Stimulated activated CD8-positive, alpha-beta memory T cell treated with anti-CD3 and anti-CD28 coated beads, Interleukin-2, amount 100 ng/mL, for 1 hour (primary cell): ENCODE data around the gene ZNF324B.
"Not testable (repeated sequence)": the region's sequence is repeated elsewhere in the genome, so short reads cannot be mapped to it uniquely, and the experiment has no call there.

Experiments used
- DNase-seq, 2 donors: peaks; one replicate each; pipeline ENCODE4 v3.0.0-alpha.2; 2020; ENCODE audit warnings: low read depth in 2 of 2

The ZNF324B gene

GRCh38 chr19:58451358-58452101, at the start of gene ZNF324B:
ZNF324B (plus strand) TSS chr19:58451622; CDS start chr19:58453702, 2,080 bp downstream.
- peak; percentile 93 for DNase-seq

GRCh38 chr19:58401840-58402421, 49.5 kb upstream of the ZNF324B start:
- DNase-seq = no peak

- not testable (repeated sequence) for DNase-seq
Measured at GRCh38 chr19:58403920-58404478, 47.4 kb upstream of the ZNF324B start.

- no peak for DNase-seq
Measured at GRCh38 chr19:58406818-58407657, 44.4 kb upstream of the ZNF324B start.

- no peak for DNase-seq
Measured at GRCh38 chr19:58407658-58408151, 43.7 kb upstream of the ZNF324B start.

GRCh38 chr19:58408152-58409009, 43.0 kb upstream of the ZNF324B start, which contains the start of gene ZNF584:
ZNF584 (plus strand) TSS chr19:58408649; CDS start chr19:58409148, 499 bp downstream.
- DNase-seq = peak; percentile 89 to 90

GRCh38 chr19:58409010-58409790, 42.2 kb upstream of the ZNF324B start:
- no peak for DNase-seq

- DNase-seq = no peak
Measured at GRCh38 chr19:58416604-58417003, 34.8 kb upstream of the ZNF324B start.

GRCh38 chr19:58417071-58417470, 34.4 kb upstream of the ZNF324B start:
- DNase-seq = no peak

- DNase-seq = no peak
Measured at GRCh38 chr19:58428617-58429016, 22.8 kb upstream of the ZNF324B start.

GRCh38 chr19:58429745-58430144, 21.7 kb upstream of the ZNF324B start:
- no peak for DNase-seq

- DNase-seq = no peak
Measured at GRCh38 chr19:58434217-58434616, 17.2 kb upstream of the ZNF324B start.

- peak; percentile 85 to 87 for DNase-seq
Measured at GRCh38 chr19:58439576-58440554, 11.6 kb upstream of the ZNF324B start, which contains the start of gene ZNF132. ZNF132 (minus strand) TSS chr19:58440153; CDS start chr19:58439821, 332 bp downstream.

GRCh38 chr19:58440556-58440955, 10.9 kb upstream of the ZNF324B start:
- no peak for DNase-seq

GRCh38 chr19:58442986-58443385, 8.4 kb upstream of the ZNF324B start:
- not testable (repeated sequence) for DNase-seq

- not testable (repeated sequence) for DNase-seq
Measured at GRCh38 chr19:58448860-58449259, 2.6 kb upstream of the ZNF324B start.

- DNase-seq = not testable (repeated sequence)
Measured at GRCh38 chr19:58449980-58450379, 1.4 kb upstream of the ZNF324B start.

GRCh38 chr19:58450856-58451357, 515 bp upstream of the ZNF324B start:
- no peak for DNase-seq
